Raji (cell line): ENCODE results near the gene WDR19.

ENCODE experiments used
- POLR2A ChIP-seq: IDR thresholded peaks from 2 replicates; pipeline ENCODE4 v1.6.1; 2011; ENCODE audit warnings: low read depth, low read length, control low read depth; ENCODE audit not compliant: insufficient read depth

The WDR19 gene

DNA sequence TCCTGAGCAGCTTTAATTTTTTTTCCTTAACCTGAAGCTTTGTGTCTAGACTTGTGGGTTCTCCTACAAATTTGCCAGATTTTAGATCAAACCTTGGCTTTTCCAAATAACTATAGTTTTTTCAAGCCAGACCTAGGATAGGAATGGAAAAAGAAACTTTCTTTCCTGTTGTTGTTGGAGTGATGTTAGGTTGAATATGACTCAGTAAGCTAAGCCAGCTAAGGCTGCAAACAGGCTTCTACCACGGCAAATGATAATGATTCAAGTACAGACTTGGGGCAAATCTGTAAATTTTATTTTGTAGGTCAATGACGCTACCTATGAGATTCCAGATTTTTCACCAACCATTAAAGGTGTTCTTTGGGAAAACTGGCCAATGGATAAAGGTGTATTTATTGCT is 45.6 kb downstream of the WDR19 start:
- no peak for TF ChIP-seq POLR2A

GRCh38 chr4:39228377-39228776 is 46.0 kb downstream of the WDR19 start:
- TF ChIP-seq POLR2A: no peak

DNA sequence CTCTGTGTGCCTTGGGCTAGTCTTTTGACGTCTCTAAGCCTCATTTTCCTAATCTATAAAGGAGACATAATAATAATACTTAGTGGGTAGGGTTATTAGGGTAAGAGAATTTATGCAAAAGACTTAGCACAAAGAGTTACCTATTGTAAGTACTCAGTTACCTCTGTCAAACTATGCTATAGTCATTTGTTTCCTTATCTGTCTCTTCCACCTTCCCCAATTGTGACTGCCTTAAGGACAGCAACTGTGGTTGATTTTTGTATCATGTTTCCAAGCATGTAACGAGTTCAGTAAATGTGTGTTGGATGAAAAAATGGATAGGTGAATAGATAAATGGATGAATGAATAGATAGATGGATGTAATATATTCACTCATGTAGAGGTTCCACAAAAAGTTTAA is 48.1 kb downstream of the WDR19 start:
- TF ChIP-seq POLR2A: no peak

DNA sequence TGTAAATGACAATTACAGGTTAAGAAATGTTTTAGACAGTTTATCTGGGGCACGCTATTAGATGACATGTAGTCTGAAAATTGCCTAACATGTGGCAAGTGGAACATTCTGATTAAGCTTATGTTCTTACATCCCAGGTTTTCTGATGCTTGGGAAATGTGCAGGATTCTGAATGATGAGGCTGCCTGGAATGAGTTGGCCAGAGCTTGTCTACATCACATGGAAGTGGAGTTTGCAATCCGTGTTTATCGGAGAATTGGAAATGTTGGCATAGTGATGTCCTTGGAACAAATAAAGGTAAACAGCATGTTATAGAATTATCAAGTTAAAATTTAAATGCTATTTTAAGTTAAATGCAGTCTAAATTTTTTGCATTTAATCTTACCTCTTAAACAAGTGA is 49.3 kb downstream of the WDR19 start:
- no peak for TF ChIP-seq POLR2A

GRCh38 chr4:39232100-39232499 is 49.8 kb downstream of the WDR19 start:
- TF ChIP-seq POLR2A: no peak

DNA sequence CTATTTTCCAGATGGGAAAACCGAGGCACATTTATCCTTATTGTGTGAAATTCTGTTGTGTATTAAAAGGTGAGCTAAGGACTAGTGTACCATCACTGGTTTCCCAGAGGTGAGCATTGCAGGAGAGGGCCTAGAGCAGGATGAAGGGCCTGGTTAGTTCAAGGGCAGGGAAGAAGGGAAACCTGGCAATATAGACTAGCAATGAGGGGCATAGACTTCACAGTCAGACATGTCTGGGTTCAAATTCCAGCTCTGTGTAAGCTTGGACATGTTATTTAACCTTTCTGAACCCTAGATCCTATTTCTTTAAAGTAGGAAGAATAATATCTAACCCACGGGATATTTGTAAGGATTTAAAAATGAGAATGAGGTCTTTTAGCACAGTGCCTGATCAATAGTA is 50.8 kb downstream of the WDR19 start:
- TF ChIP-seq POLR2A: no peak

DNA sequence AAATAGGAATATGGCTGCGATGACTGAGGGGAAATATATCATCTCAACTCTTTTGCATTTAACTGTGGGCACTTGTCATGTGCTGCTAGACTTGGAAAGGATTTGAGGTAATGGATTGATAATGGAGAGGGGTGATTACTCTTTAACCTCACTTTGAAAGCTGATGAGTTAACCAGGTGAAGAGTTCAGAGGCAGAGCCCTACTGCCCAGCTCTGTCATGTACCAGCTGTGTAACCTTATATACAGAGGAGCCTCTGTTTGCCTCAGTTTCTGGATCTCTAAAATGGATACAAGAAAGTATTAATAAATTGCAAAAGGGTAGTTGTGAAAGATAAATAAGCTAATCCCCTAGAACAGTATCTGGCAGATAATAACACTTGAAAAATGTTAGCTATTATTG is 51.5 kb downstream of the WDR19 start:
- TF ChIP-seq POLR2A: no peak

- no peak for TF ChIP-seq POLR2A
These were observed 52.7 kb downstream of the WDR19 start for GRCh38 chr4:39235021-39235420.

DNA sequence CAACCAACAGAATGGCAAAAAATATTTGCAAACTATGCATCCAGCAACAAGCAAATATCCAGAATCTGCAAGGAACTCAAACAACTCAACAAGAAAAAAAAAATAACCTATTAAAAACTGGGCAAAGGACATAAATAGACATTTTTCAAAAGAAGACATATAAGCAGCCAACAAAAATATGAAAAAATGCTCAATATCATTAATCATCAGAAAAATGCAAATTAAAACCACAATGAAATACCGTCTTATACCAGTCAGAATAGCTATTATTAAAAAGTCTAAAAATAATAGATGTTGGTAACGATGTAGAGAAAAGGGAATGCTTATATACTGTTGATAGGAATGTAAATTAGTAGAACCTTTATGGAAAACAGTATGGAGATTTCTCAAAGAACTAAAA is 53.4 kb downstream of the WDR19 start:
- TF ChIP-seq POLR2A: no peak

DNA sequence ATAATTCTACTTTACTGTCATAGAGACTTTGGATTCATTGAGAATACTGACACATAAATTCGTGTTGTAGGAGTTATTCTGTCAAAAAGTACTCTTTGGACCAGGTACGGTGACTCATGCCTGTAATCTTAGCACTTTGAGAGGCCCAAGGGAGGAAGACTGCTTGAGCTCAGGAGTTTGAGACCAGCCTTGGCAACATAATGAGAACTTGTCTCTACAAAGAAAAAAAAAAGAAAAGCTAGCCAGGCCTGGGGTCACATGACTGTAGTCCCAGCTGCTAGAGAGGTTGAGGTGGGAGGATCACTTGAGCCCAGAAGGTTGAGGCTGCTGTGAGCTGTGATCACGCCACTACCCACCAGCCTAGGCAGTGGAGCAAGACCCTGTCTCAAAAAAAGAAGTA is 54.9 kb downstream of the WDR19 start:
- no peak for TF ChIP-seq POLR2A

DNA sequence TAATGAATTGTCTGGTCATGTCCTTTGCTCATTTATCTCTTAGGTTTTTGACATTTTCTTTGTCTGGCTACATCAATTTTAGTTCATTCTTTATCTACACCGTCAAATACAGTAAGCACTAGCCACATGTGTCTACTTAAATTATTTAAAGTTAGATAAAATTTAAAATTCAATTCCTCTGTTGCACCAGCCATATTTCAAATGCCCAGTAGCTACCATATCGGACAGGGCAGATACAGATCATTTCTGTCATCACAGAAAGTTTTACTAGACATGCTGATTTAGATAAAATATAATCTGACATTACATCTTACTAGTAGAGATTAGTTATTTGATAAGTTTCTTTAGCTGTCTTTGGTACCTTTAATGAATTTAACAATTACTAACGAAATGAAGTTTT is 61.1 kb downstream of the WDR19 start:
- TF ChIP-seq POLR2A: no peak

- no peak for TF ChIP-seq POLR2A
These were observed 72.9 kb downstream of the WDR19 start for GRCh38 chr4:39255266-39255665.

DNA sequence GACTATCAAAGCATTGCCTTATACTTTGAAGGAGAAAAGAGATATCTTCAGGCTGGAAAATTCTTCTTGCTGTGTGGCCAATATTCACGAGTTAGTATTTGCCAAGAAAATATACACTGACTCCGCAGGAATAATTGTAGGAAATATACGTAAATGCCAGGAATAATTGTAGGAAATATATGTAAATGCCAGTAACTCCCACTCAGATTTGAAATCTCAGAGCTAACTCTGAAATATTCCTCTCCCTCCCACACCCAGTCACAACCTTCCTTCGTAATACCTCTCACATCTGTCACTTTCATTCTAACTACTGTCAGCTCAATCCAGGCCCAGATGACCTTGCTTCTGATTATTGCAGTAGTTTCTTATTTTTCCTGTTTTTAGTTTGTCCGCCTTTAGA is 73.5 kb downstream of the WDR19 start:
- no peak for TF ChIP-seq POLR2A

GRCh38 chr4:39256436-39256835 is 74.1 kb downstream of the WDR19 start:
- TF ChIP-seq POLR2A: no peak

GRCh38 chr4:39259571-39260330 is 77.4 kb downstream of the WDR19 start:
- TF ChIP-seq POLR2A: no peak

DNA sequence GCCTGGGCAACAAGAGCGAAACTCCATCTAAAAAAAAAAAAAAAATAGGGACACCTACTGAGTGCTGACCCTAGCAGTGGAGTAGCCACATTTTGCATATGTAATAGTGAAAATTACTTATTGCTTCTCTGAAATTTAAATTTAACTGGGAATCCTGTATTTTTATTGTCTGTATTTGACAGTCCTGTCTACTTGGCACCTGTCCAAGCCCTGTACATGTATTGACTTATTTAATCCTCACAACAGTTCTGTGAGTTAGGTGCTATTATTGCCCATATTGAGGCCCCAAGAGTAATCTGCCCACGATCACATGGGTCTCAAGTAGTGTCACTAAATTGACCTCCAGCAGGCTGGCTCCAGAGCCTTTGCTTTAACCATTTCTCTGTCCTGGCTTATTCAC is 81.6 kb downstream of the WDR19 start:
- no peak for TF ChIP-seq POLR2A

DNA sequence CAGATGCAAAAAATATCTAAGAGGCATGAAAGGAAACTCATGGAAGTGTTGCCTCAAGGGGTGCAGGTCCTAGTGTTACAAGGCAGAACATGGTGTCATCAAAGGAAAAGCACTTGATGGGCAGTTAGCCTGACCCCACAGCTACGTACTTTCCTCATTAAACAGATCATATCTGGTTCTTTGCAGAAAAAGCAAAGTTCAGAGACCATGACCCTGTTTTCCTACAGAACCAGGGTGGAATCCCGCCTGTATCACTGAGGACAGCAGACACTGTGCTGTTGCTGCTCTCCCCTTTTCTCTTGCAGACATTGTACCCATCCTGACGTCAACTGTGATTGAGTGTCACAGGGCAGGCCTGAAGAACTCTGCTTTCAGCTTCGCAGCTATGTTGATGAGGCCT is 92.2 kb downstream of the WDR19 start:
- TF ChIP-seq POLR2A: no peak
